GM12878 (cell line): ENCODE data around the gene PRSS57. TPM values are rescaled to one million over a fixed set of nuclear protein-coding genes. Genes with fewer than 3 reads are reported as not detected.

Source experiments
- ATAC-seq: fragments of 200-7000 bp; cut with Tn5 transposase; 3 replicates; pipeline ENCODE4 v1.9.1; 2020; ENCODE audit warnings: mild to moderate bottlenecking, moderate library complexity
- BruUV-seq: library from RNA; stranded (reverse); fragments of 400-500 nt; replicated peaks from 2 replicates; lab custom pipeline; 2021; lab: Mats Ljungman, UMichigan
- CTCF ChIA-PET: fragments of 300-600 bp; sonication (Branson Sonifier 250); formaldehyde crosslinking; extraction: SDS; loops from one replicate; lab custom pipeline; 2021; ENCODE audit warnings: inconsistent platforms; lab: Yijun Ruan, JAX
- POLR2A ChIA-PET: fragments of 350-600 bp; formaldehyde crosslinking; extraction: SDS; loops from one replicate; lab custom pipeline; 2021; ENCODE audit warnings: inconsistent platforms; lab: Charles Lee
- RAD21 ChIA-PET: fragments of 300-600 bp; sonication (Branson Sonifier 250); formaldehyde crosslinking; loops from one replicate; lab custom pipeline; 2023; ENCODE audit warnings: antibody characterized with exemption; ENCODE audit not compliant: unreplicated experiment; lab: Charles Lee
- SMC1A ChIA-PET: fragments of 300-600 bp; sonication (Branson Sonifier 250); formaldehyde crosslinking; loops from one replicate; lab custom pipeline; 2023; ENCODE audit not compliant: unreplicated experiment, uncharacterized antibody; lab: Charles Lee
- DNase-seq: peaks from one replicate; pipeline ENCODE4 v3.0.0-alpha.2; 2011; ENCODE audit warnings: low read depth, low spot score
- FAIRE-seq: peaks from 3 replicates; lab custom pipeline; 2011; peaks lifted over from hg19 to GRCh38; lab: Jason Lieb, UNC
- H2AFZ ChIP-seq: 2 replicates; pipeline ENCODE4 v1.6.0; 2011; ENCODE audit warnings: low read depth, low read length, control low read depth; ENCODE audit not compliant: control insufficient read depth
- H3K27ac ChIP-seq: 2 replicates; pipeline ENCODE4 v1.5.1; 2011; ENCODE audit warnings: control low read depth; ENCODE audit not compliant: control insufficient read depth, insufficient read depth
- H3K27me3 ChIP-seq, 2 experiments: replicated peaks in 1 of 2; 2 replicates each; pipeline versions ENCODE4 v1.6.0 to v1.6.1; 2011; ENCODE audit warnings: low read length in 1 of 2; ENCODE audit not compliant: control insufficient read depth in 2 of 2, insufficient read depth in 2 of 2
- H3K36me3 ChIP-seq, 2 experiments: 2 replicates each; pipeline ENCODE4 v1.5.1; 2011; ENCODE audit warnings: low read length in 1 of 2; ENCODE audit not compliant: control insufficient read depth in 2 of 2, insufficient read depth in 2 of 2
- H3K4me1 ChIP-seq: 2 replicates; pipeline ENCODE4 v1.6.1; 2011; ENCODE audit warnings: mild to moderate bottlenecking, low read length, moderate library complexity, mixed read lengths; ENCODE audit not compliant: control insufficient read depth, insufficient read depth
- H3K4me2 ChIP-seq: 2 replicates; pipeline ENCODE4 v1.6.0; 2011; ENCODE audit warnings: control low read depth; ENCODE audit not compliant: control insufficient read depth, insufficient read depth
- H3K4me3 ChIP-seq: fragments of 200-600 bp; sonication (generic); 2 replicates; pipeline ENCODE4 v1.5.1; 2016
- H3K79me2 ChIP-seq: 2 replicates; pipeline ENCODE4 v1.6.0; 2011; ENCODE audit warnings: low read length; ENCODE audit not compliant: control insufficient read depth, insufficient read depth
- H3K9ac ChIP-seq: 2 replicates; pipeline ENCODE4 v1.8.0; 2011; ENCODE audit warnings: low read length, control low read depth, mixed read lengths; ENCODE audit not compliant: control insufficient read depth, insufficient read depth
- H3K9me3 ChIP-seq: replicated peaks from 3 replicates; pipeline ENCODE4 v1.5.1; 2011; ENCODE audit warnings: mild to moderate bottlenecking, low read length; ENCODE audit not compliant: control insufficient read depth, insufficient read depth
- H4K20me1 ChIP-seq: 2 replicates; pipeline ENCODE4 v1.6.0; 2011; ENCODE audit not compliant: control insufficient read depth, insufficient read depth
- BHLHE40 ChIP-seq, 2 experiments: fragments of 450-650 bp in 1 of 2; IDR thresholded peaks; 2 replicates each; pipeline ENCODE4 v1.6.1; 2011 to 2017; ENCODE audit warnings: low read depth in 2 of 2, borderline replicate concordance in 1 of 2, improper control_type of control experiment in 1 of 2, low read length in 1 of 2, mild to moderate bottlenecking in 1 of 2
- EGR1 ChIP-seq, 2 experiments: IDR thresholded peaks; 1 replicate in 1 of 2; 2 replicates in 1 of 2; pipeline ENCODE4 v1.6.1; 2011 to 2012; ENCODE audit warnings: low read depth in 2 of 2, low read length in 2 of 2, borderline replicate concordance in 1 of 2, mild to moderate bottlenecking in 1 of 2, moderate library complexity in 1 of 2
- GATAD2B ChIP-seq: fragments of 450-650 bp; conservative IDR thresholded peaks from 2 replicates; pipeline ENCODE4 v1.6.1; 2017; ENCODE audit warnings: low read depth, mild to moderate bottlenecking, moderate library complexity
- HDGF ChIP-seq: fragments of 450-650 bp; IDR thresholded peaks from 2 replicates; pipeline ENCODE4 v1.6.1; 2016; ENCODE audit warnings: antibody characterized with exemption
- JUNB ChIP-seq: IDR thresholded peaks from 2 replicates; pipeline ENCODE4 v1.6.1; 2016; ENCODE audit warnings: antibody characterized with exemption, mild to moderate bottlenecking
- MXI1 ChIP-seq: fragments of 150-350 bp; IDR thresholded peaks from 2 replicates; pipeline ENCODE4 v1.6.1; 2011; ENCODE audit warnings: low read depth, mild to moderate bottlenecking, inconsistent platforms, low read length, improper control_type of control experiment
- SIX5 ChIP-seq: IDR thresholded peaks from 2 replicates; pipeline ENCODE4 v1.6.1; 2011; ENCODE audit warnings: mild to moderate bottlenecking, low read depth, low read length, moderate library complexity; ENCODE audit not compliant: severe bottlenecking
- SUPT20H ChIP-seq: IDR thresholded peaks from 2 replicates; pipeline ENCODE4 v1.6.1; 2011; ENCODE audit warnings: low read depth, mild to moderate bottlenecking, low read length, moderate library complexity, borderline replicate concordance; ENCODE audit not compliant: control insufficient read depth
- TCF3 ChIP-seq: IDR thresholded peaks from 2 replicates; pipeline ENCODE4 v1.6.1; 2012; ENCODE audit warnings: low read depth, mild to moderate bottlenecking, low read length, borderline replicate concordance; ENCODE audit not compliant: insufficient read depth
- ZNF384 ChIP-seq: IDR thresholded peaks from 2 replicates; pipeline ENCODE4 v1.6.1; 2012; ENCODE audit warnings: low read depth, mild to moderate bottlenecking, low read length, improper control_type of control experiment, borderline replicate concordance
- WGBS: methylation state at CpG from one replicate; pipeline ENCODE4 v1.1.6; 2016; ENCODE audit warnings: low lambda C conversion rate; ENCODE audit not compliant: insufficient replicate concordance, insufficient coverage; ENCODE audit errors: missing lambda C conversion rate; 5-methylcytosine and 5-hydroxymethylcytosine counted together
- in situ Hi-C: fragments of 300-500 bp; cut with MboI; formaldehyde crosslinking; loops from 9 replicates; pipeline ENCODE4 v1.14.3; 2018; ENCODE audit warnings: mixed read lengths
- intact Hi-C: fragments of 100-400 bp; cut with micrococcal nuclease; formaldehyde crosslinking; loops from one replicate; pipeline ENCODE4 v1.14.2; 2022; ENCODE audit not compliant: unreplicated experiment
- polyA plus RNA-seq, 11 experiments: library from polyadenylated mRNA; depleted of rRNA in 4 of 11; unstranded in 6 of 11; stranded (reverse) in 5 of 11; fragments of >200 nt; fragmentation: Nextera tagmentation in 4 of 11; fragmentation: Illumina TruSeq in 1 of 11; extraction: Ambion mirVana in 4 of 11; extraction: Trizol in 1 of 11; gene quantifications; 1 replicate in 1 of 11; 2 replicates in 10 of 11; pipeline versions ENCODE4 v1.2.1 to v1.2.3, GENCODE V29; 2011 to 2016; ENCODE audit warnings: inconsistent platforms in 2 of 11, missing spikeins in 2 of 11, low read depth in 1 of 11
- total RNA-seq, 4 experiments: library from RNA; depleted of rRNA in 3 of 4; stranded (reverse); fragments of >200 nt in 3 of 4; fragmentation: Illumina TruSeq in 1 of 4; extraction: Trizol in 1 of 4; gene quantifications; 2 replicates each; pipeline versions ENCODE4 v1.2.1 to v1.2.3, GENCODE V29; 2013 to 2021
- TF ChIP-seq, protein P1 (sequence below): fragments of 450-650 bp; IDR thresholded peaks from 2 replicates; pipeline ENCODE4 v1.6.1; 2017; ENCODE audit warnings: mild to moderate bottlenecking, moderate library complexity
- TF ChIP-seq, protein P2 (sequence below): fragments of 450-650 bp; IDR thresholded peaks from 2 replicates; pipeline ENCODE4 v1.6.1; 2017; ENCODE audit warnings: borderline replicate concordance
- TF ChIP-seq, protein P3 (sequence below): IDR thresholded peaks from 2 replicates; pipeline ENCODE4 v1.6.1; 2011; ENCODE audit warnings: borderline replicate concordance, low read depth, mild to moderate bottlenecking, moderate library complexity, mixed read lengths, low read length; ENCODE audit not compliant: insufficient read depth; ENCODE audit errors: extremely low read length

Gene PRSS57
- total and polyA plus RNA-seq, 10 of the 15 experiments (the other 5 are each of a cell fraction or from before 2014, with no cell fraction given) = not detected

DNA sequence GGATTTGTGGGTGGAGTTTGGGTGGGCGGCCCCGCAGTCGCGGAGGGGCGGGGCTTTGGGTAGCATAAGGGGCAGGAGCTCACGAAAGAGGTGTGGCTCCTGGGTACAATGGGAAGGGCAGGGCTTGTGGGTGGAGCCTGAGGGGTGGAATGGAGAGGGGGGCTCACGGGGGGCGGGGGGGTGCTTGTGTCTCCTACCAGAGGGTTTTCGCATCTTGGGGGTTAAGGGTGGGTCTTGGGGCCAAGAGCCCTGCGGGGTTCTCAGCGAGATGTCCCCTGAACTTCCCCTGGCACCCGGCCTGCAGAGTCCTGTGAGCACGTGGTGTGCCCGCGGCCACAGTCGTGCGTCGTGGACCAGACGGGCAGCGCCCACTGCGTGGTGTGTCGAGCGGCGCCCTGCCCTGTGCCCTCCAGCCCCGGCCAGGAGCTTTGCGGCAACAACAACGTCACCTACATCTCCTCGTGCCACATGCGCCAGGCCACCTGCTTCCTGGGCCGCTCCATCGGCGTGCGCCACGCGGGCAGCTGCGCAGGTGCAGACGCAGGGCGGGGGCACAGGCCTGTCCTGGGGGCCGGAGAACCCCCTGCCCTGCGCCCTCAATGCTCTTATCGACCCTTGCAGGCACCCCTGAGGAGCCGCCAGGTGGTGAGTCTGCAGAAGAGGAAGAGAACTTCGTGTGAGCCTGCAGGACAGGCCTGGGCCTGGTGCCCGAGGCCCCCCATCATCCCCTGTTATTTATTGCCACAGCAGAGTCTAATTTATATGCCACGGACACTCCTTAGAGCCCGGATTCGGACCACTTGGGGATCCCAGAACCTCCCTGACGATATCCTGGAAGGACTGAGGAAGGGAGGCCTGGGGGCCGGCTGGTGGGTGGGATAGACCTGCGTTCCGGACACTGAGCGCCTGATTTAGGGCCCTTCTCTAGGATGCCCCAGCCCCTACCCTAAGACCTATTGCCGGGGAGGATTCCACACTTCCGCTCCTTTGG, 13.9 kb downstream of the PRSS57 start:
- ChIA-PET SMC1A (no interaction called here), CTCF (interaction anchor here (1.4 kb wide), 1 partner anchor 53 kb away, joined by 4 read pairs; no protein-coding TSS in a partner anchor)
- Histone ChIP-seq H3K27me3 (no peaks in the 10 kb centered on the region), H3K4me1 (peaks cover 11% of the 10 kb centered on the region), H3K4me3 (peak overlapping the region; percentile 70; the same call in 1 of the 2 replicates), H3K9me3 (no peaks in the 10 kb centered on the region), H2AFZ (peak overlapping the region; percentile 65), H4K20me1 (no peaks in the 10 kb centered on the region; the same call in 1 of the 2 replicates), H3K4me2 (peak overlapping the region; percentile 68)
- FAIRE-seq (no peak), DNase-seq (no peak)
- BruUV-seq = no TSS peak
- TF ChIP-seq GATAD2B (0 out of 2 replicates have a peak, but pooled peaks have one; percentile 34), TCF3 (0 out of 2 replicates have a peak, but pooled peaks have one; percentile 61), HDGF (0 out of 2 replicates have a peak, but pooled peaks have one; percentile 10), EGR1 (IDR thresholded peaks at IDR 0.05; ENCODE audit: borderline replicate concordance in 1 of 2, low read depth in 2 of 2, low read length in 2 of 2) (peak in 1 of 2 experiments; percentile 38; a peak in 1 of 3 replicates), ZNF384 (no peak), BHLHE40 (IDR thresholded peaks at IDR 0.05; ENCODE audit: borderline replicate concordance in 1 of 2, low read depth in 2 of 2, low read length in 1 of 2) (peak in 1 of 2 experiments; percentile 15; a peak in 1 of 4 replicates), SUPT20H (no peak), SIX5 (no peak), MXI1 (no peak), JUNB (no peak)
- TF ChIP-seq, protein P1, sequence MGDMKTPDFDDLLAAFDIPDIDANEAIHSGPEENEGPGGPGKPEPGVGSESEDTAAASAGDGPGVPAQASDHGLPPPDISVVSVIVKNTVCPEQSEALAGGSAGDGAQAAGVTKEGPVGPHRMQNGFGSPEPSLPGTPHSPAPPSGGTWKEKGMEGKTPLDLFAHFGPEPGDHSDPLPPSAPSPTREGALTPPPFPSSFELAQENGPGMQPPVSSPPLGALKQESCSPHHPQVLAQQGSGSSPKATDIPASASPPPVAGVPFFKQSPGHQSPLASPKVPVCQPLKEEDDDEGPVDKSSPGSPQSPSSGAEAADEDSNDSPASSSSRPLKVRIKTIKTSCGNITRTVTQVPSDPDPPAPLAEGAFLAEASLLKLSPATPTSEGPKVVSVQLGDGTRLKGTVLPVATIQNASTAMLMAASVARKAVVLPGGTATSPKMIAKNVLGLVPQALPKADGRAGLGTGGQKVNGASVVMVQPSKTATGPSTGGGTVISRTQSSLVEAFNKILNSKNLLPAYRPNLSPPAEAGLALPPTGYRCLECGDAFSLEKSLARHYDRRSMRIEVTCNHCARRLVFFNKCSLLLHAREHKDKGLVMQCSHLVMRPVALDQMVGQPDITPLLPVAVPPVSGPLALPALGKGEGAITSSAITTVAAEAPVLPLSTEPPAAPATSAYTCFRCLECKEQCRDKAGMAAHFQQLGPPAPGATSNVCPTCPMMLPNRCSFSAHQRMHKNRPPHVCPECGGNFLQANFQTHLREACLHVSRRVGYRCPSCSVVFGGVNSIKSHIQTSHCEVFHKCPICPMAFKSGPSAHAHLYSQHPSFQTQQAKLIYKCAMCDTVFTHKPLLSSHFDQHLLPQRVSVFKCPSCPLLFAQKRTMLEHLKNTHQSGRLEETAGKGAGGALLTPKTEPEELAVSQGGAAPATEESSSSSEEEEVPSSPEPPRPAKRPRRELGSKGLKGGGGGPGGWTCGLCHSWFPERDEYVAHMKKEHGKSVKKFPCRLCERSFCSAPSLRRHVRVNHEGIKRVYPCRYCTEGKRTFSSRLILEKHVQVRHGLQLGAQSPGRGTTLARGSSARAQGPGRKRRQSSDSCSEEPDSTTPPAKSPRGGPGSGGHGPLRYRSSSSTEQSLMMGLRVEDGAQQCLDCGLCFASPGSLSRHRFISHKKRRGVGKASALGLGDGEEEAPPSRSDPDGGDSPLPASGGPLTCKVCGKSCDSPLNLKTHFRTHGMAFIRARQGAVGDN = peak; percentile 31; the same call in 1 of the 2 replicates
- TF ChIP-seq, protein P2, sequence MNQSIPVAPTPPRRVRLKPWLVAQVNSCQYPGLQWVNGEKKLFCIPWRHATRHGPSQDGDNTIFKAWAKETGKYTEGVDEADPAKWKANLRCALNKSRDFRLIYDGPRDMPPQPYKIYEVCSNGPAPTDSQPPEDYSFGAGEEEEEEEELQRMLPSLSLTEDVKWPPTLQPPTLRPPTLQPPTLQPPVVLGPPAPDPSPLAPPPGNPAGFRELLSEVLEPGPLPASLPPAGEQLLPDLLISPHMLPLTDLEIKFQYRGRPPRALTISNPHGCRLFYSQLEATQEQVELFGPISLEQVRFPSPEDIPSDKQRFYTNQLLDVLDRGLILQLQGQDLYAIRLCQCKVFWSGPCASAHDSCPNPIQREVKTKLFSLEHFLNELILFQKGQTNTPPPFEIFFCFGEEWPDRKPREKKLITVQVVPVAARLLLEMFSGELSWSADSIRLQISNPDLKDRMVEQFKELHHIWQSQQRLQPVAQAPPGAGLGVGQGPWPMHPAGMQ = no peak
- TF ChIP-seq, protein P3, sequence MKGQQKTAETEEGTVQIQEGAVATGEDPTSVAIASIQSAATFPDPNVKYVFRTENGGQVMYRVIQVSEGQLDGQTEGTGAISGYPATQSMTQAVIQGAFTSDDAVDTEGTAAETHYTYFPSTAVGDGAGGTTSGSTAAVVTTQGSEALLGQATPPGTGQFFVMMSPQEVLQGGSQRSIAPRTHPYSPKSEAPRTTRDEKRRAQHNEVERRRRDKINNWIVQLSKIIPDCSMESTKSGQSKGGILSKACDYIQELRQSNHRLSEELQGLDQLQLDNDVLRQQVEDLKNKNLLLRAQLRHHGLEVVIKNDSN = peak; percentile 72
- TF ChIP-seq, all 136 proteins: peak for 7
- WGBS = 56% methylated on average over 50 of the region's 54 CpGs
- ATAC-seq = peak; percentile 81
- H3K79me2 ChIP-seq = no peaks in the 10 kb centered on the region
- no peak overlapping the region for H3K9ac ChIP-seq
- no peaks in the 10 kb centered on the region for H3K36me3 ChIP-seq
- ChIA-PET POLR2A (no interaction called here), RAD21 (interaction anchor here (2.0 kb wide), 1 partner anchor 18 kb away, joined by 8 read pairs; the partner anchor contains the start of gene RNF126)
- intact Hi-C loops (loop anchor here (2.0 kb wide), 2 partner anchors 19 to 21 kb away; partner anchors contain the start of gene RNF126), in situ Hi-C loops (no loop called here)
- no peak overlapping the region for H3K27ac ChIP-seq
